Karpas-422 (cell line): ENCODE measurements around the gene RBBP5. TPM values are rescaled to one million over a fixed set of nuclear protein-coding genes. Genes with fewer than 3 reads are reported as not detected.

Source experiments
- DNase-seq: peaks from one replicate; pipeline ENCODE4 v3.0.0-alpha.2; 2015
- H2AFZ ChIP-seq: fragments of 200-600 bp; sonication (generic); 2 replicates; pipeline ENCODE4 v1.6.1; 2014; ENCODE audit warnings: antibody characterized with exemption, low read length, mixed read lengths
- H3K27ac ChIP-seq: fragments of 200-600 bp; sonication (generic); 2 replicates; pipeline ENCODE4 v1.5.1; 2014; ENCODE audit warnings: mild to moderate bottlenecking, low read length, moderate library complexity
- H3K27me3 ChIP-seq: fragments of 200-600 bp; sonication (generic); 2 replicates; pipeline ENCODE4 v1.6.1; 2014; ENCODE audit warnings: low read length, mixed read lengths
- H3K36me3 ChIP-seq: fragments of 200-600 bp; sonication (generic); 2 replicates; pipeline ENCODE4 v1.6.1; 2014; ENCODE audit warnings: low read length, mixed read lengths; ENCODE audit not compliant: insufficient read depth
- H3K4me1 ChIP-seq: fragments of 200-600 bp; sonication (generic); 2 replicates; pipeline ENCODE4 v1.6.1; 2014; ENCODE audit warnings: mild to moderate bottlenecking, low read length, mixed read lengths
- H3K4me2 ChIP-seq: fragments of 200-600 bp; sonication (generic); 2 replicates; pipeline ENCODE4 v1.6.1; 2014; ENCODE audit warnings: low read length, low read depth, mild to moderate bottlenecking; ENCODE audit not compliant: poor library complexity, severe bottlenecking
- H3K4me3 ChIP-seq: fragments of 200-600 bp; sonication (generic); 2 replicates; pipeline ENCODE4 v1.5.1; 2014; ENCODE audit warnings: mild to moderate bottlenecking, antibody characterized with exemption, low read length, mixed read lengths
- H3K79me2 ChIP-seq: fragments of 200-600 bp; sonication (generic); 2 replicates; pipeline ENCODE4 v1.6.1; 2014; ENCODE audit warnings: mild to moderate bottlenecking, low read length, mixed read lengths
- H3K9ac ChIP-seq: fragments of 200-600 bp; sonication (generic); 2 replicates; pipeline ENCODE4 v1.6.0; 2014; ENCODE audit warnings: low read length
- H3K9me2 ChIP-seq: fragments of 200-600 bp; sonication (generic), shearing (Covaris generic); replicated peaks from 2 replicates; pipeline ENCODE4 v1.6.0; 2014; ENCODE audit warnings: mild to moderate bottlenecking, low read length, moderate library complexity; ENCODE audit not compliant: insufficient read depth
- H3K9me3 ChIP-seq: fragments of 300-700, 200-600 bp; sonication (generic); 2 replicates; pipeline ENCODE4 v1.6.1; 2014; ENCODE audit warnings: low read length, mixed read lengths
- H4K20me1 ChIP-seq: fragments of 200-600 bp; sonication (generic); 2 replicates; pipeline ENCODE4 v1.6.1; 2014; ENCODE audit warnings: mild to moderate bottlenecking, antibody characterized with exemption, low read length, low read depth; ENCODE audit not compliant: insufficient read depth
- total RNA-seq: library from RNA; depleted of rRNA; stranded (reverse); fragments of >200 nt; shearing (Covaris generic); gene quantifications from 2 replicates; pipeline ENCODE4 v1.2.3, GENCODE V29; 2014; ENCODE audit warnings: low replicate concordance; rRNA removed

The RBBP5 gene, protein sequence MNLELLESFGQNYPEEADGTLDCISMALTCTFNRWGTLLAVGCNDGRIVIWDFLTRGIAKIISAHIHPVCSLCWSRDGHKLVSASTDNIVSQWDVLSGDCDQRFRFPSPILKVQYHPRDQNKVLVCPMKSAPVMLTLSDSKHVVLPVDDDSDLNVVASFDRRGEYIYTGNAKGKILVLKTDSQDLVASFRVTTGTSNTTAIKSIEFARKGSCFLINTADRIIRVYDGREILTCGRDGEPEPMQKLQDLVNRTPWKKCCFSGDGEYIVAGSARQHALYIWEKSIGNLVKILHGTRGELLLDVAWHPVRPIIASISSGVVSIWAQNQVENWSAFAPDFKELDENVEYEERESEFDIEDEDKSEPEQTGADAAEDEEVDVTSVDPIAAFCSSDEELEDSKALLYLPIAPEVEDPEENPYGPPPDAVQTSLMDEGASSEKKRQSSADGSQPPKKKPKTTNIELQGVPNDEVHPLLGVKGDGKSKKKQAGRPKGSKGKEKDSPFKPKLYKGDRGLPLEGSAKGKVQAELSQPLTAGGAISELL
- total RNA-seq, result 15.2 and 15.8 TPM in 2 replicates

DNA sequence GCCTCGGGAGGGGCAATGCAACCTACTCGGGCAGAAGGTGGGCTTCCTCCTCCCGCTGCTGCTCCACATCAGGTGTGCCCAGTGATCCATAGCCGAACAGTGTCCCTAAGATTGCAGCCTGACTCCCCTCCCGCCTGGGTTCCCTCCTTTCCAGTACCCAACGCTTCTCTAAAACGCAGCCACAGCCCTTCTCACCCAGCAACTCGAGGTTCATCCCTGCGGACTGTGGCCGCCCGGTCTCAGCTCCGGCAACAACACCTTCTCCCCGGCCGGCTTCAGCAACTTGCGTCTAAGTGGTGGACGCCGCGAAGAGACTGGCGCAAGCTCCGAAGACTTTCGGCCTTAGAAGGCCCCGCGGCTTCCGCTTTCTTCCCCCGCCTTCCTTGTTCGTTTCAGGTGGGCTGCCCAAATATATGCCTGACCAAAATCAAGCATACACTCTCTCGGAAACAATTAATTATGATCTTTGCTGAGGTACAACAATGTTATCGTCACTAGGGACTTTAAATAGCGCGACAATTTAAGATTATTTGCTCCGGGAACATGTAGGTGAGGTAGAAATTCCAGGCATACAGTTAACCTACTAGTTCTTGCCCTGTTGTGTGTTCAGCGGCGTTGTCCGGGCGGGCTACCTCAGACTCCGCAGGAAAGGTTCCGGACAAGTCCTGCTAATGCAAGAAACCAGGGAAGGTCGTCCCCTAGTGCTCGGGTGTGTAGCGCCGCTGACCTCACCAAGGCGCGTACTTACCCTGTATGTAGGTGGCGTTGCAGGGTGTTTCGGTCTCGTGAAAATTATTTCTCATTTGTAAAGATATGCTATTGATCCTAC lies at the start of gene RBBP5:
RBBP5 (minus strand) TSS at position 319 of the 829 bp plus-strand sequence; CDS start at position 214, 105 bp downstream.
- Histone ChIP-seq H2AFZ (peak within 1 kb of the TSS; percentile 99), H3K27me3 (no peaks in the 10 kb centered on the region), H4K20me1 (peaks cover 15% of the 10 kb centered on the region; the same call in 1 of the 2 replicates), H3K9me3 (no peaks in the 10 kb centered on the region), H3K27ac (peak within 1 kb of the TSS; percentile 87), H3K79me2 (peaks cover 43% of the 10 kb centered on the region), H3K4me1 (peaks cover 38% of the 10 kb centered on the region), H3K36me3 (0 out of 2 replicates have a peak, but pooled peaks cover 7% of the 10 kb centered on the region), H3K9ac (peak within 1 kb of the TSS; percentile 90), H3K9me2 (no peaks in the 10 kb centered on the region), H3K4me3 (peak within 1 kb of the TSS; percentile 93), H3K4me2 (peak within 1 kb of the TSS; percentile 93)
- peak; percentile 98 for DNase-seq

DNA sequence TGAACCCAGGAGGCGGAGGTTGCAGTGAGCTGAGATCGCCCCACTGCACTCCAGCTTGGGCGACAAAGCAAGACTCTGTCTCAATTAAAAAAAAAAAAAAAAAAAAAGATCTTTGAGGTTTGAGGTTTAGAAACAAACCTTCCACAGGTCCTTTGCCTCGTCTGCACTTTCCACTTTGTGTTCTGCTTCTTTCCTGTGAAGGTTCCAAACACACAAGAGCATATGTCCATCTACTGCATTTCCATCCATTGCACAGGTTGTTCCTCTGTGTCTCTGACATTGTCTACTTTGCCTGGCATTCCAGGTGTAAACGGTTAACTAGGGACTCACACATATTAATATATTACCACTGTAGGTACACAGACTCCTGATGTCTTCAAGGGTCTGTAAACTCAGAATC lies 49.6 kb upstream of the RBBP5 start:
- no peaks in the 10 kb centered on the region for H3K9me3 ChIP-seq
- no peaks in the 10 kb centered on the region for H3K27me3 ChIP-seq
- no peaks in the 10 kb centered on the region for H3K4me1 ChIP-seq
- no peaks in the 10 kb centered on the region for H3K79me2 ChIP-seq
- H3K4me3 ChIP-seq, result no peak overlapping the region
- no peak overlapping the region for H2AFZ ChIP-seq
- no peak overlapping the region for H3K27ac ChIP-seq
- H3K9me2 ChIP-seq, result no peaks in the 10 kb centered on the region
- DNase-seq, result no peak
- no peak overlapping the region for H3K9ac ChIP-seq
- no peak overlapping the region for H3K4me2 ChIP-seq
- H4K20me1 ChIP-seq, result no peaks in the 10 kb centered on the region
- no peaks in the 10 kb centered on the region for H3K36me3 ChIP-seq

DNA sequence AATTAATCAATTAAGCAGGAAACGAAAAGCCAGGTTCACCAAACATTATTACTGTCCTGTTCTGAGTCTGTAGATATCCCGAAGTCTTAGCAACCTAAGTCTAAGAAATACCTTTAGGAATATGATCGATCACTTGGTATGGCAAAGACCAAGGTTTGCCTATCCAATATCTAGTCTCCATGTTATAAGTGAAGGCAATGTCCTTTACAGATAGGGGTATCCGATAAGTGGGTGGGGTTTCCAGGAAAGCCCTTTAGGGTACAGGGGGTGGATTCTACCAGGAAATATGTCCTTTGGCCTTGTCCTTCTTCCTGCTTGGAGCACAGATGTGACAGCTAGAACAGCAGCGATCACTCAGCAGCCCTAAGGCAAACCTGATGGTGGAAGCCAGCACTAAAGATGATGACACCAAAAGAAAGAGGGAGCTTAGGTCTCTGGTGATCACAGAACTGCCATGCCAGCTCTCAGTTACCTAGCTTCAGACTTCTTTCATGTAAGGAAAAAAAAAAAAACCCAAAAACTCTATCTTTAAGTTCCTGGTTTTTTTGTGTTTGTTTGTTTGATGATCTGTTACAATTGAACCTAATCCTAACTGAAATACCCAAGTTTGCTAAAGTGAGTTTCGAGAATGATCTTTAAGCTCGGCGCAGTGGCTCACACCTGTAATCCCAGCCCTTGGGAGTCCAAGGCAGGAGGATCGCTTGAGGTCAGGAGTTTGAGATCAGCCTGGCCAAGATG lies 48.9 kb upstream of the RBBP5 start:
- H3K4me3 ChIP-seq, result no peak overlapping the region
- no peak overlapping the region for H3K27ac ChIP-seq

DNA sequence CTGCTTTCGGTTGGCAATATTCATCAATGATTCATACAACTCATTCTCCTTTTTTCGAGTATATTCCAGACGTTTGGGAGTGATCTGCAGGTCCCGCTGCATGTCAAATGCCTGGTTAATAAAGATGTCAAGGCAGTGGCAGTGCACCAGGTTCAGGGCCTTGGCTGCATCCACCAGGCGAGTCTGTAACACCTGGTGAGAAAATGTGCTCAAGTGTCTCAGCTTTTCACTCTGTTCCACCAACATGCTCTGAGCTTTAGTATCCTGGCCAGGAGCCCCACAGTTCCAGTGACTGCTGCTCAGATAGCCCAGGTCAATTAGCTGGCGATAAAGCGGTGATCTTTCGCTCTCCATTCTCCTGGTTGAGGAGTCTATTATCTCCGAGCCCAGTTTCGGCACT lies 47.5 kb upstream of the RBBP5 start:
- no peak for DNase-seq

More for the DNA sequence above, 48.9 kb upstream of the RBBP5 start:
- H2AFZ ChIP-seq, result no peak overlapping the region
- H3K9me3 ChIP-seq, result no peaks in the 10 kb centered on the region
- H3K9ac ChIP-seq, result no peak overlapping the region
- no peaks in the 10 kb centered on the region for H3K79me2 ChIP-seq
- H4K20me1 ChIP-seq, result no peaks in the 10 kb centered on the region
- no peaks in the 10 kb centered on the region for H3K27me3 ChIP-seq
- no peaks in the 10 kb centered on the region for H3K9me2 ChIP-seq
- H3K4me1 ChIP-seq, result no peaks in the 10 kb centered on the region
- no peak for DNase-seq
- H3K36me3 ChIP-seq, result no peaks in the 10 kb centered on the region
- H3K4me2 ChIP-seq, result no peak overlapping the region

DNA sequence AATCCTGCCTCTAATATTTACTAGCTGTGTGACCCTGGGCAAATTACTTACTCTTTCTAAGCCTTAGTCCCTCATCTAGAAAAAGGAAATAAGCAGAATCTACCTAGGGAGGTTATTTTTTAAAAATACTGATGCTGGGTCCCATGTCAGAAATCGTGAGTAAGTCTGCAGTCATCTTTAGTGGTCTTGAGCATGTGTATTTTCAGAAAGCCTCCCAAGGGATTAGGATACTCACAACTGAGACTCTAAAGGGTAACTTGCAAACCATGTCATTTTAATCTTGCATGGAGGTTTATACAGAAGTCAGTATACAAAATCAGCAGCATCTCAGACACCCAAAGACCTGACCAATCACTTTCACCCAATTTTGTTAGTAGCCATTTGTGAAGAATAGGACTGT lies 46.5 kb upstream of the RBBP5 start:
- H3K9ac ChIP-seq, result no peak overlapping the region
- no peak overlapping the region for H3K27ac ChIP-seq
- no peaks in the 10 kb centered on the region for H3K79me2 ChIP-seq
- H3K4me3 ChIP-seq, result no peak overlapping the region
- H3K9me2 ChIP-seq, result no peaks in the 10 kb centered on the region
- no peaks in the 10 kb centered on the region for H3K4me1 ChIP-seq
- no peaks in the 10 kb centered on the region for H3K27me3 ChIP-seq
- DNase-seq, result no peak
- no peaks in the 10 kb centered on the region for H4K20me1 ChIP-seq
- H2AFZ ChIP-seq, result no peak overlapping the region
- H3K4me2 ChIP-seq, result no peak overlapping the region
- H3K9me3 ChIP-seq, result no peaks in the 10 kb centered on the region
- no peaks in the 10 kb centered on the region for H3K36me3 ChIP-seq

More for the DNA sequence above, 47.5 kb upstream of the RBBP5 start:
- Histone ChIP-seq H3K9me3 (no peaks in the 10 kb centered on the region), H3K4me1 (no peaks in the 10 kb centered on the region), H3K27ac (no peak overlapping the region), H3K4me2 (no peak overlapping the region), H3K79me2 (no peaks in the 10 kb centered on the region), H3K9ac (no peak overlapping the region), H2AFZ (no peak overlapping the region), H3K27me3 (no peaks in the 10 kb centered on the region), H3K9me2 (no peaks in the 10 kb centered on the region), H3K36me3 (no peaks in the 10 kb centered on the region), H4K20me1 (no peaks in the 10 kb centered on the region), H3K4me3 (no peak overlapping the region)

DNA sequence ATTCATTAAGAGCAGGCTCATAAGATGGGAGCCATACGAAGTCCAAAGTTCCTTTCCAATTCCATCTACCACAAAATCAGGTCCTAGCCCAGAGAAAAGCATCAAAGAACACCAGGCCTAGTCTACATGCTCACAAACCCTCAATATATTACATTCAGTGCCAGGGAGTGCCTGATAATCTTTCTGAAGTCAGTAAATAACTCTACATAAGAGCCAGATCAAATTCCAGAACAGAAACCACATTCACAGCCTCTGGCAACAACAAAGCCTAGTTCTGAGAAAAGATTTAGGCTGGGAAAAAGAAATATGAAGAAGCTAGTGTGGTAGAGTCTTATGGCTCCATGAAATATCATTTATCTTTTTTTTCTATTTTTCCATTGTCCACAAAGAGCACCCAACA lies 40.5 kb upstream of the RBBP5 start:
- H4K20me1 ChIP-seq, result no peaks in the 10 kb centered on the region
- H3K36me3 ChIP-seq, result no peaks in the 10 kb centered on the region
- no peaks in the 10 kb centered on the region for H3K9me3 ChIP-seq
- no peaks in the 10 kb centered on the region for H3K27me3 ChIP-seq
- H3K9me2 ChIP-seq, result no peaks in the 10 kb centered on the region
- H3K9ac ChIP-seq, result no peak overlapping the region
- no peak overlapping the region for H2AFZ ChIP-seq
- no peak overlapping the region for H3K4me3 ChIP-seq
- no peak for DNase-seq
- no peak overlapping the region for H3K27ac ChIP-seq
- H3K4me1 ChIP-seq, result no peaks in the 10 kb centered on the region
- H3K79me2 ChIP-seq, result no peaks in the 10 kb centered on the region
- H3K4me2 ChIP-seq, result no peak overlapping the region

DNA sequence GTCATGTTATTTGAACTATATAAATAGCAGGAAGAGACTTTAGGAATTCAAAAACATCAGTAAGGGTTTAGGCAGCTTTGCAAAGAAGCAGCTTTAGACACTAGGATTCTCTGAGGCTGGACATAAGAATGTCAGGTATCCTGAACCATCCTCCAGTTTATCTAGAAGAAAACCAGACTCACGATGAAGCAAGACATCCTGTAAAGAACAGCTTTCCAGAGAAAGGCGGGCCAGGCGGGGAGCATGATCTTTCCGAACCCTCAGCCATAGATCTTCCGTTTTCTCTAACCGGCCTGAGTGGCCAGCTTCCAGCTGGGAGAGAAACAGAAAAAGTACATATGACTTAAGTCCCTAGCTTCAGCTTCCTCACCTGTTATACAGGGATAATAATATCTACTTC lies 39.3 kb upstream of the RBBP5 start:
- no peak overlapping the region for H3K4me3 ChIP-seq
- DNase-seq, result no peak
- no peak overlapping the region for H3K27ac ChIP-seq
- H4K20me1 ChIP-seq, result no peaks in the 10 kb centered on the region
- H3K9ac ChIP-seq, result no peak overlapping the region
- no peak overlapping the region for H2AFZ ChIP-seq
- H3K36me3 ChIP-seq, result no peaks in the 10 kb centered on the region; the same call in 1 of the 2 replicates
- no peak overlapping the region for H3K4me2 ChIP-seq
- H3K4me1 ChIP-seq, result no peaks in the 10 kb centered on the region
- no peaks in the 10 kb centered on the region for H3K9me2 ChIP-seq
- H3K27me3 ChIP-seq, result no peaks in the 10 kb centered on the region
- H3K9me3 ChIP-seq, result peaks cover 3% of the 10 kb centered on the region; the same call in 1 of the 2 replicates
- H3K79me2 ChIP-seq, result no peaks in the 10 kb centered on the region
